ENCODE measurements around the gene DNAJC4. TPM values are rescaled to one million over a fixed set of nuclear protein-coding genes. Genes with fewer than 3 reads are reported as not detected.
A peak's percentile ranks its signal among the peaks of the same experiment; 100 is the strongest.

The DNAJC4 gene
- total and polyA plus RNA-seq, 2 of the 8 experiments (the other 6 are each of a cell fraction or from before 2014, with no cell fraction given), result 14.6 to 31.0 TPM

GRCh38 chr11:64268893-64269539 lies 38.7 kb downstream of the DNAJC4 start:
- H2BK20ac ChIP-seq (ENCODE audit: low read length), result no peak overlapping the region
- ChIA-PET CTCF (ENCODE audit: partially characterized antibody) (interaction anchor here (0.9 to 13.7 kb wide), 12 partner anchors 13 to 84 kb away, joined by 3 to 168 read pairs (median 6); partner anchors contain the start of genes BAD, CATSPERZ, ESRRA and PLCB3), POLR2A (ENCODE audit: partially characterized antibody) (interaction anchor here (0.7 to 11.9 kb wide), 20 partner anchors 12 to 1418 kb away, joined by 3 to 352 read pairs (median 6); partner anchors contain the start of genes BAD, ESRRA, FERMT3 and FKBP2)
- H2BK15ac ChIP-seq (ENCODE audit: low read length), result peak overlapping the region; percentile 20; the same call in 1 of the 2 replicates
- peaks cover 0 to 11% (median 5%) of the 10 kb centered on the region in 4 experiments; a peak in 5 of 7 replicates for H3K4me1 ChIP-seq (replicated peaks in 1 of 4; ENCODE audit: control insufficient read depth in 3 of 4, insufficient read depth in 4 of 4, low read length in 3 of 4)
- H3K27me3 ChIP-seq (replicated peaks in 1 of 4; ENCODE audit: control insufficient read depth in 3 of 4, extremely low read depth in 1 of 4, insufficient read depth in 3 of 4, low read length in 3 of 4), result no peaks in the 10 kb centered on the region
- peak overlapping the region; percentile 90 for H4K5ac ChIP-seq (ENCODE audit: insufficient read length, low read depth, low read length)
- H3K9ac ChIP-seq (replicated peaks in 1 of 4; ENCODE audit: extremely low read depth in 1 of 4, low read depth in 3 of 4, low read length in 3 of 4), result peak overlapping the region; percentile 41 to 88 (median 73); a peak in 6 of 7 replicates
- DNase-seq (ENCODE audit: low read depth in 1 of 2, low spot score in 2 of 2) (peak in 1 of 2 experiments; percentile 76), FAIRE-seq (no peak)
- H3K79me1 ChIP-seq (ENCODE audit: low read depth, low read length), result no peaks in the 10 kb centered on the region; the same call in 1 of the 2 replicates
- 0 out of 4 replicates have a peak, but pooled peaks cover 0 to 4% of the 10 kb centered on the region in 2 experiments for H3K79me2 ChIP-seq (ENCODE audit: control insufficient read depth in 1 of 2, insufficient read depth in 2 of 2, low read length in 2 of 2)
- 8% methylated on average over 16 of the region's 34 CpGs; no CpG with 5 or more reads in 1 of the 2 experiments for WGBS, 2 experiments (ENCODE audit: extremely low coverage in 1 of 2, insufficient coverage in 1 of 2, insufficient read length in 1 of 2, insufficient replicate concordance in 2 of 2, low coverage in 1 of 2, low lambda C conversion rate in 2 of 2, missing lambda C conversion rate in 1 of 2)
- no peak overlapping the region for H2AK5ac ChIP-seq (ENCODE audit: low read depth, low read length)
- H3K4ac ChIP-seq (replicated peaks; ENCODE audit: insufficient read length, low read depth, low read length), result peak overlapping the region; percentile 19
- H4K8ac ChIP-seq (ENCODE audit: extremely low read depth, insufficient read depth, low read length), result peak overlapping the region; percentile 79
- no peak overlapping the region for H2BK120ac ChIP-seq (replicated peaks; ENCODE audit: low read depth, low read length)
- peak overlapping the region; percentile 78 for H3K56ac ChIP-seq (replicated peaks; ENCODE audit: insufficient read length, low read depth, low read length)
- H4K20me1 ChIP-seq (replicated peaks in 1 of 2; ENCODE audit: control insufficient read depth in 1 of 2, insufficient read depth in 2 of 2, low read length in 2 of 2), result peaks cover 2 to 5% of the 10 kb centered on the region in 2 experiments
- no peak overlapping the region for H3K14ac ChIP-seq (ENCODE audit: insufficient read length)
- peaks cover 4% of the 10 kb centered on the region for H3K23me2 ChIP-seq (ENCODE audit: low read depth, low read length)
- H3K36me3 ChIP-seq (ENCODE audit: control insufficient read depth in 2 of 4, insufficient read depth in 4 of 4, low read length in 3 of 4), result peaks cover 9 to 24% (median 15%) of the 10 kb centered on the region in 4 experiments
- peak overlapping the region; percentile 80 to 86 for H3K4me2 ChIP-seq (ENCODE audit: insufficient read depth in 1 of 2, low read depth in 2 of 2, low read length in 2 of 2)
- H2BK5ac ChIP-seq (ENCODE audit: low read depth, low read length), result peak overlapping the region; percentile 81; the same call in 1 of the 2 replicates
- peak overlapping the region; percentile 47; the same call in 1 of the 2 replicates for H3K27ac ChIP-seq (ENCODE audit: low read depth, low read length)
- H2BK12ac ChIP-seq (ENCODE audit: low read depth, low read length), result no peak overlapping the region
- peak overlapping the region; percentile 52 for H3K18ac ChIP-seq (ENCODE audit: extremely low read depth, low read length)
- H4K91ac ChIP-seq (replicated peaks; ENCODE audit: insufficient read length, low read length), result no peak overlapping the region
- H3K9me3 ChIP-seq (ENCODE audit: insufficient read depth in 2 of 2, low read depth in 1 of 2, low read length in 1 of 2), result no peaks in the 10 kb centered on the region
- H2AFZ ChIP-seq (ENCODE audit: low read length), result no peak overlapping the region
- no peak overlapping the region for H3K23ac ChIP-seq (ENCODE audit: insufficient read length)
- H3K4me3 ChIP-seq (ENCODE audit: extremely low read depth in 1 of 4, insufficient read depth in 2 of 4, low read depth in 3 of 4, low read length in 4 of 4), result peak overlapping the region; percentile 70 to 82 (median 80)
- no peak for TF ChIP-seq KDM1A (IDR thresholded peaks at IDR 0.05; ENCODE audit: borderline replicate concordance, low read length)
- no peak for TF ChIP-seq SIX5 (IDR thresholded peaks at IDR 0.05; ENCODE audit: low read depth, low read length)
- TF ChIP-seq BRCA1 (IDR thresholded peaks at IDR 0.05; ENCODE audit: low read depth, low read length), result no peak
- no peak; the same call in 1 of the 2 replicates for TF ChIP-seq TAF1 (IDR thresholded peaks at IDR 0.05; ENCODE audit: low read depth, low read length)
- 0 out of 2 replicates have a peak, but pooled peaks have one; percentile 11 for TF ChIP-seq CREB1 (IDR thresholded peaks at IDR 0.05)
- no peak for TF ChIP-seq YY1 (IDR thresholded peaks at IDR 0.05; ENCODE audit: low read depth, low read length)
- no peak for TF ChIP-seq EP300 (IDR thresholded peaks at IDR 0.05; ENCODE audit: borderline replicate concordance in 1 of 2, low read depth in 2 of 2, low read length in 2 of 2)
- TF ChIP-seq SP2 (IDR thresholded peaks at IDR 0.05; ENCODE audit: low read length), result no peak
- TF ChIP-seq TEAD4 (IDR thresholded peaks at IDR 0.05; ENCODE audit: low read depth, low read length), result peak; percentile 57; the same call in 1 of the 2 replicates
- no peak for TF ChIP-seq RFX5 (IDR thresholded peaks at IDR 0.05; ENCODE audit: borderline replicate concordance, low read depth, low read length)
- TF ChIP-seq CHD1 (IDR thresholded peaks at IDR 0.05; ENCODE audit: low read depth, low read length), result no peak
- TF ChIP-seq EZH2 (IDR thresholded peaks at IDR 0.05; ENCODE audit: low read depth, low read length, severe bottlenecking), result no peak

Data from H1 (cell line).